GM12874 (cell line): Measurements from ENCODE around the gene TMEM243.

Experiments
- TF ChIP-seq, protein P1 (sequence below): IDR thresholded peaks from 2 replicates; pipeline ENCODE4 v1.5.1; 2011; ENCODE audit warnings: low read depth, mild to moderate bottlenecking, control low read depth, low read length, moderate library complexity; ENCODE audit not compliant: insufficient read depth

The TMEM243 gene

GRCh38 chr7:87192784-87193487 lies 26.6 kb downstream of the TMEM243 start:
- TF ChIP-seq, protein P1, sequence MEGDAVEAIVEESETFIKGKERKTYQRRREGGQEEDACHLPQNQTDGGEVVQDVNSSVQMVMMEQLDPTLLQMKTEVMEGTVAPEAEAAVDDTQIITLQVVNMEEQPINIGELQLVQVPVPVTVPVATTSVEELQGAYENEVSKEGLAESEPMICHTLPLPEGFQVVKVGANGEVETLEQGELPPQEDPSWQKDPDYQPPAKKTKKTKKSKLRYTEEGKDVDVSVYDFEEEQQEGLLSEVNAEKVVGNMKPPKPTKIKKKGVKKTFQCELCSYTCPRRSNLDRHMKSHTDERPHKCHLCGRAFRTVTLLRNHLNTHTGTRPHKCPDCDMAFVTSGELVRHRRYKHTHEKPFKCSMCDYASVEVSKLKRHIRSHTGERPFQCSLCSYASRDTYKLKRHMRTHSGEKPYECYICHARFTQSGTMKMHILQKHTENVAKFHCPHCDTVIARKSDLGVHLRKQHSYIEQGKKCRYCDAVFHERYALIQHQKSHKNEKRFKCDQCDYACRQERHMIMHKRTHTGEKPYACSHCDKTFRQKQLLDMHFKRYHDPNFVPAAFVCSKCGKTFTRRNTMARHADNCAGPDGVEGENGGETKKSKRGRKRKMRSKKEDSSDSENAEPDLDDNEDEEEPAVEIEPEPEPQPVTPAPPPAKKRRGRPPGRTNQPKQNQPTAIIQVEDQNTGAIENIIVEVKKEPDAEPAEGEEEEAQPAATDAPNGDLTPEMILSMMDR, result no peak

GRCh38 chr7:87190783-87191182 lies 28.7 kb downstream of the TMEM243 start:
- TF ChIP-seq, protein P1, result no peak

DNA sequence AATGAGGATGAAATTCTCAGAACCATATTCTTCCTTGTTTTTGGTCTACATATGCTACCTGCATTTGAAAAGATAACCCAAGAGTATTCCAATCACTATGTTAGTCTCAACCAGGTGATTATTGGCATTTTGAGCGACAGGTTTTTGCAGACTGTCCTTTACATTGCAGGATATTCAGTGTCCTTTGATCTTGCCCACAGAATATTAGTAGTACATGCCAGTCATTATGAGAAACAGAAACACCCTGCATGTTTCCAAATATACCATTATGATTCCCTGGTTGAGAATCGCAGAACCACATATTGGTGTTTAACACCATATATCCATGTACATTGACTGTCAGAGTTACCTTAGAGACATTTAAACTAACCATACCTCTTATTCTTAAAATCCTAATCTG lies 30.6 kb downstream of the TMEM243 start:
- TF ChIP-seq, protein P1, result no peak

DNA sequence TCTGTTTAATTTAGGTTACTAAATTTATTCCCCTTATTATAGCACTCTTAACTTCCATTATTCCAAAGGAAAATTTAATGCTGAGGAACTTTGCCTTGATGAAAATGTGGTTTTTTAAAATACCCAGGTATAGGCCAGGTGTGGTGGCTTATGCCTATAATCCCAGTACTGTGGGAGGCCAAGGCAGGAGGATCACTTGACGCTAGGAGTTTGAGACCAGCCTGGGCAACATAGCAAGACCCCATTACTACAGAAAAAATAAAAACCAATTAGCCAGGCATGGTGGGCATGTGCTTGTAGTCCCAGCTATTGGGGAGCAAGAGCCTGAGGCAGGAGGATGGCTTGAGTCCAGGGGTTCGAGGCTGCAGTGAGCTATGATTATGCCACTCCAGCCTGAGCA lies 32.4 kb downstream of the TMEM243 start:
- TF ChIP-seq, protein P1, result no peak

DNA sequence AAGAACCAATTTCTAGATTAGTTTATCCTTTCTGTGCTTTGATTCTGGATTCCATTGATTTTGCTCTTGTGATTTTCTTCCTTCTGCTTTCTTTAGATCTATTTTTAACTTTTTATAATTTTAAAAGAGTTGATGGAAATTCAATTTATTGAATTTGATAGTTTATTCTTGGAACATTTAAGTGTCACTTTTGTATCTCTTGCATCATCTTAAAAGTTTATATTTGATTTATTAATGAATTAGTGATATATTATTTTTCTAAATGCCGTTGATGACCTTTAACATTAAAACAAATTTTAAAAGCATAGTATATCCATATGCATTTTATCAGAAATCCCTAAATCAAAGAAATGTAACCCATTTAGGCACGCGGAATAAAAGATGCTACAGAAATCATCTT lies 40.4 kb downstream of the TMEM243 start:
- TF ChIP-seq, protein P1, result no peak

GRCh38 chr7:87178320-87178719 lies 41.2 kb downstream of the TMEM243 start:
- TF ChIP-seq, protein P1, result no peak

DNA sequence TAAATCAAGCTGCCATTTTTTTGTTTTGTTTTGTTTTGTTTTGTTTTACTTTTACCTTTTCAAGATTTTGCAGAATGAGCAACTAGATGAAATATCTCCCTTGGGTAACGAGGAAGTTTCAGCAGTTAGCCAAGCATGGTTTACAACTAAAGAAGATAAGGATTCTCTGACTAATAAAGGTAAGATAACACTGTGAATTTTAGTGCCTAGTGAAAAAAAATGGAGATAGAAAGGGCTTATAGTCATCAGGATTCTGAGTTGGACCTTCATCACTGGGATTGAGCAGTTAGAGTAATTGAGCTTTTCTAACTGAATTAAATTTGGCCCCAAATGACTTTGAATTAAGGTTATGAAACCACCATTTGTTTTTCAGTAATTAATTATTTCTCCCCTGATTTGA lies 46.1 kb downstream of the TMEM243 start:
- TF ChIP-seq, protein P1, result no peak
